22Rv1 (cell line): ENCODE results near the gene SIL1.
"Not testable (repeated sequence)": the region's sequence is repeated elsewhere in the genome, so short reads cannot be mapped to it uniquely, and the experiment has no call there.

Source experiments
- CTCF ChIP-seq: fragments of 450-650 bp; IDR thresholded peaks from 2 replicates; pipeline ENCODE4 v1.5.1; 2017; ENCODE audit warnings: mild to moderate bottlenecking
- ZFX ChIP-seq: fragments of 450-650 bp; IDR thresholded peaks from 2 replicates; pipeline ENCODE4 v1.6.1; 2017; ENCODE audit warnings: antibody characterized with exemption, borderline replicate concordance

- not testable (repeated sequence) for TF ChIP-seq CTCF, ZFX
Observed at GRCh38 chr5:139112362-139112761, 85.8 kb downstream of the SIL1 start.
